Fibroblast of lung (primary cell): ENCODE results near the gene CWC27. TPM values are rescaled to one million over a fixed set of nuclear protein-coding genes. Genes with fewer than 3 reads are reported as not detected.
A peak's percentile ranks its signal among the peaks of the same experiment; 100 is the strongest.

Source experiments
- DNase-seq, 2 donors: peaks; one replicate each; pipeline versions ENCODE4 v3.0.0 to v3.0.0-alpha.2; 2010; ENCODE audit warnings: low read depth in 2 of 2
- H2AFZ ChIP-seq: 2 replicates; pipeline ENCODE4 v1.5.1; 2012; ENCODE audit warnings: low read length, control low read depth, inconsistent platforms
- H3K27ac ChIP-seq: 2 replicates; pipeline ENCODE4 v1.5.1; 2011; ENCODE audit warnings: low read length, control low read depth; ENCODE audit not compliant: insufficient read depth
- H3K27me3 ChIP-seq: 2 replicates; pipeline ENCODE4 v1.5.1; 2011; ENCODE audit warnings: mild to moderate bottlenecking, low read length; ENCODE audit not compliant: control insufficient read depth, insufficient read depth
- H3K36me3 ChIP-seq: 2 replicates; pipeline ENCODE4 v1.5.1; 2011; ENCODE audit warnings: low read length; ENCODE audit not compliant: control insufficient read depth, insufficient read depth
- H3K4me1 ChIP-seq: 2 replicates; pipeline ENCODE4 v1.5.1; 2011; ENCODE audit warnings: low read length; ENCODE audit not compliant: control insufficient read depth, insufficient read depth; ENCODE audit errors: extremely low read depth
- H3K4me2 ChIP-seq: 2 replicates; pipeline ENCODE4 v1.5.1; 2011; ENCODE audit warnings: low read length, control low read depth; ENCODE audit not compliant: insufficient read depth; ENCODE audit errors: extremely low read depth
- H3K4me3 ChIP-seq, 4 experiments: fragments of 200-600 bp in 1 of 4; sonication (generic) in 1 of 4; replicated peaks in 1 of 4; 2 replicates each; pipeline ENCODE4 v1.5.1; 2011 to 2016; ENCODE audit warnings: low read length in 4 of 4, low read depth in 3 of 4, mild to moderate bottlenecking in 3 of 4, control low read depth in 2 of 4, inconsistent platforms in 1 of 4, mixed read lengths in 1 of 4; ENCODE audit not compliant: insufficient read depth in 1 of 4; ENCODE audit errors: control extremely low read depth in 1 of 4
- H3K79me2 ChIP-seq: 2 replicates; pipeline ENCODE4 v1.5.1; 2012; ENCODE audit warnings: mild to moderate bottlenecking, low read length, inconsistent platforms; ENCODE audit not compliant: control insufficient read depth, insufficient read depth
- H3K9ac ChIP-seq: 2 replicates; pipeline ENCODE4 v1.5.1; 2011; ENCODE audit warnings: mild to moderate bottlenecking, low read length, control low read depth; ENCODE audit not compliant: insufficient read depth
- H3K9me3 ChIP-seq: 2 replicates; pipeline ENCODE4 v1.5.1; 2012; ENCODE audit warnings: low read depth, low read length; ENCODE audit not compliant: control insufficient read depth, insufficient read depth
- H4K20me1 ChIP-seq: 2 replicates; pipeline ENCODE4 v1.5.1; 2011; ENCODE audit warnings: low read length; ENCODE audit not compliant: control insufficient read depth, insufficient read depth; ENCODE audit errors: extremely low read depth
- EZH2 ChIP-seq: IDR thresholded peaks from 2 replicates; pipeline ENCODE4 v1.5.1; 2012; ENCODE audit warnings: low read length, control low read depth, mild to moderate bottlenecking; ENCODE audit errors: missing control alignments
- polyA plus RNA-seq, 2 donors: library from polyadenylated mRNA; depleted of rRNA in 1 of 2; stranded (reverse) in 1 of 2; unstranded in 1 of 2; fragments of >200 nt; gene quantifications; 2 replicates each; pipeline ENCODE4 v1.2.1, GENCODE V29; 2011 to 2012; ENCODE audit warnings: missing spikeins in 1 of 2
- total RNA-seq: library from RNA; depleted of rRNA; stranded (reverse); fragments of >200 nt; gene quantifications from 2 replicates; pipeline ENCODE4 v1.2.1, GENCODE V29; 2014
- TF ChIP-seq, protein P1 (sequence below), 2 donors: IDR thresholded peaks in 1 of 2; conservative IDR thresholded peaks in 1 of 2; 1 replicate in 1 of 2; 2 replicates in 1 of 2; pipeline ENCODE4 v1.5.1; 2011 to 2012; ENCODE audit warnings: low read length in 2 of 2, control low read depth in 1 of 2, inconsistent platforms in 1 of 2, low read depth in 1 of 2, mild to moderate bottlenecking in 1 of 2

CWC27 gene
- total and polyA plus RNA-seq, 2 donors (not counting 1 experiment from before 2014, with no cell fraction given) = 17.3 to 37.5 TPM

DNA sequence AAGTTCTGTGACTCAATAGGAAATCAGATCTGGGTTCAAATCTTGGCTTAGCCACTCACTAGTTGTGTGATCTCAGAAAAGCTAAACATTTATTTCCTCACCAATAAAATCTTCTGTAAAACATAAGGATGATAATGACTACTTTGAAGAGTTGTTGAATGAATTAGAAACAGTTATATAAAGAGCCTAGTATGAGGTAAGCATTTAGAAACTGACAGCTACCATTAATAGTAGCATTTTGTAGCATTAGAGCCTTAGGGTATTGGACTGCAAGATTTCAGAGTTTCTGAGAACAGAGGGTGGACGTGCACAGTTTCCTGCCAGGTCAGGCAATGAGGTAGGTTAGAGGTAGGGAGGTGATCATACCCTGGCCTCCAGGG is 293.2 kb downstream of the CWC27 start:
- no peak overlapping the region for H3K9ac ChIP-seq
- no peak overlapping the region for H3K4me2 ChIP-seq
- no peak overlapping the region for H2AFZ ChIP-seq
- H3K36me3 ChIP-seq = no peaks in the 10 kb centered on the region
- DNase-seq = no peak
- H3K79me2 ChIP-seq = no peaks in the 10 kb centered on the region
- peaks cover 5% of the 10 kb centered on the region for H3K4me1 ChIP-seq
- TF ChIP-seq, protein P1, sequence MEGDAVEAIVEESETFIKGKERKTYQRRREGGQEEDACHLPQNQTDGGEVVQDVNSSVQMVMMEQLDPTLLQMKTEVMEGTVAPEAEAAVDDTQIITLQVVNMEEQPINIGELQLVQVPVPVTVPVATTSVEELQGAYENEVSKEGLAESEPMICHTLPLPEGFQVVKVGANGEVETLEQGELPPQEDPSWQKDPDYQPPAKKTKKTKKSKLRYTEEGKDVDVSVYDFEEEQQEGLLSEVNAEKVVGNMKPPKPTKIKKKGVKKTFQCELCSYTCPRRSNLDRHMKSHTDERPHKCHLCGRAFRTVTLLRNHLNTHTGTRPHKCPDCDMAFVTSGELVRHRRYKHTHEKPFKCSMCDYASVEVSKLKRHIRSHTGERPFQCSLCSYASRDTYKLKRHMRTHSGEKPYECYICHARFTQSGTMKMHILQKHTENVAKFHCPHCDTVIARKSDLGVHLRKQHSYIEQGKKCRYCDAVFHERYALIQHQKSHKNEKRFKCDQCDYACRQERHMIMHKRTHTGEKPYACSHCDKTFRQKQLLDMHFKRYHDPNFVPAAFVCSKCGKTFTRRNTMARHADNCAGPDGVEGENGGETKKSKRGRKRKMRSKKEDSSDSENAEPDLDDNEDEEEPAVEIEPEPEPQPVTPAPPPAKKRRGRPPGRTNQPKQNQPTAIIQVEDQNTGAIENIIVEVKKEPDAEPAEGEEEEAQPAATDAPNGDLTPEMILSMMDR (conservative IDR thresholded peaks at IDR 0.05 in 1 of 2, IDR thresholded peaks at IDR 0.05 in 1 of 2; ENCODE audit: low read depth in 1 of 2, low read length in 2 of 2) = no peak
- no peak for TF ChIP-seq EZH2
- H4K20me1 ChIP-seq = no peaks in the 10 kb centered on the region
- H3K27me3 ChIP-seq = no peaks in the 10 kb centered on the region
- no peaks in the 10 kb centered on the region for H3K9me3 ChIP-seq
- no peak overlapping the region for H3K4me3 ChIP-seq
- H3K27ac ChIP-seq = no peak overlapping the region

DNA sequence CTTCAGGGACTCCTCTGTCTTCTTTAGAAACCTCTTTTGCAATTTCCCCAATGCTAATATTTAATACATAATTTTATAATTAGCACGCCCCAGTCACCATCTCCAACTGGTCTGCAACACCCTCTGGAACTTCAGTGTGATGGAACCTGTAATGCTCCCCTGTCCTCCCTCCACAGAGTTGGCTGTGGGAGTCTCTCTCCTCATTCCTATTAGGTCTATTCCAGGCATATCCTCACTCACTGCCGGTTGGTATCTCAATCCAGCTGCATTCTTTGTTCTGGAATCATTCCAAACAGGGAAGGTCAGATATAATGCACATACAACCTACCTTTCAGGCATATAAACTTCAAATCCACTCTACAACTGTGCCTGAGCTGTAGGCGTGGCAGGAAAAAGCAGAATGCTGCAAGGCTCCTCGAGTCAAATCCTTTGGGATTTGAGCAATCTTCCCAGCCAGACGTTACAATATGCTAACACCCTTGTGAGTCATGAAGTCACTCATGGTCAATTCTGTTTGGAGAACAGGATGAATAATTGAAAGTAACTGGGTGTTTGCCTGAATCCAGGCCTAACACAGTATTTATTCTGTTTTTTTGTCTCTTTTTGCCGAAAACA is 293.8 kb downstream of the CWC27 start:
- no peak for TF ChIP-seq EZH2
- TF ChIP-seq, protein P1 (conservative IDR thresholded peaks at IDR 0.05 in 1 of 2, IDR thresholded peaks at IDR 0.05 in 1 of 2; ENCODE audit: low read depth in 1 of 2, low read length in 2 of 2) = no peak
- Histone ChIP-seq H3K4me3 (no peak overlapping the region), H3K27me3 (no peaks in the 10 kb centered on the region), H3K9me3 (no peaks in the 10 kb centered on the region), H3K36me3 (no peaks in the 10 kb centered on the region), H3K4me2 (peak overlapping the region; percentile 39), H3K9ac (no peak overlapping the region), H3K79me2 (no peaks in the 10 kb centered on the region), H3K4me1 (peaks cover 5% of the 10 kb centered on the region), H2AFZ (peak overlapping the region; percentile 78), H3K27ac (peak overlapping the region; percentile 76), H4K20me1 (no peaks in the 10 kb centered on the region)
- DNase-seq = peak; percentile 90 to 97

DNA sequence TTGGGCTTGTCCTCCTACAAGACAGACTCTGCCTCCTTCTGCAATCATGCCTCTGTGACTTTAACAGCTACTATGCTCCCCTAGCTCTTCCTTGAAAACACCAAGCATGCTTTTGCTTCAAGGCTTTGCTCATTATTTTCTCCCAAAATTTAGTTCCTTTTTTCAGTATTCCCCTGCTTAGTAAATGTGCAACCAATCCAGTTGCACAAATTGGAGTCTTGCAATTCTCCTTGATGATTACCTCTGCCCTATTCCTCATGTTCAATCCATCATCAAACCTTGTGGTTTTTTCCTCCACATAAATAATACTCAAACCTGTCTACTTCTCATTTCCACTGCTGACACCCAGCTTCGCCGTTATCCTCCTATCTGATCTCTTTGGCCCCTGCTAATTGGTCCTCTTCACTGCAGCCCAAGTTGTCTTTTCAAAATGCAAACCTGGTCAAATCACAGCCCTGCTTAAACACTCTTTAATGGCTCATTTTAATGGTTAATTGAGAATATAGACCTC is 296.3 kb downstream of the CWC27 start:
- DNase-seq = no peak
- Histone ChIP-seq H3K27ac (no peak overlapping the region), H3K79me2 (no peaks in the 10 kb centered on the region)

More for the DNA sequence above, 296.3 kb downstream of the CWC27 start:
- Histone ChIP-seq H3K4me1 (peaks cover 5% of the 10 kb centered on the region), H3K9ac (no peak overlapping the region), H3K4me3 (no peak overlapping the region), H3K4me2 (no peak overlapping the region), H2AFZ (no peak overlapping the region), H3K36me3 (no peaks in the 10 kb centered on the region), H3K27me3 (no peaks in the 10 kb centered on the region), H3K9me3 (no peaks in the 10 kb centered on the region), H4K20me1 (no peaks in the 10 kb centered on the region)
- TF ChIP-seq, protein P1 (conservative IDR thresholded peaks at IDR 0.05 in 1 of 2, IDR thresholded peaks at IDR 0.05 in 1 of 2; ENCODE audit: low read depth in 1 of 2, low read length in 2 of 2) = no peak
- TF ChIP-seq EZH2 = no peak
